LoVo (cell line): Measurements from ENCODE around the gene DOK6.
"Not testable (repeated sequence)": the region's sequence is repeated elsewhere in the genome, so short reads cannot be mapped to it uniquely, and the experiment has no call there.

Experiments used
- DNase-seq: peaks from one replicate; pipeline ENCODE4 v3.0.0-alpha.2; 2016; ENCODE audit warnings: low spot score

The DOK6 gene

GRCh38 chr18:69626643-69627242, 226.1 kb downstream of the DOK6 start:
- DNase-seq = no peak

- DNase-seq = no peak
Measured at GRCh38 chr18:69628774-69629359, 228.2 kb downstream of the DOK6 start.

- DNase-seq = no peak
Measured at GRCh38 chr18:69631281-69631680, 230.6 kb downstream of the DOK6 start.

GRCh38 chr18:69635482-69635881, 234.8 kb downstream of the DOK6 start:
- DNase-seq = no peak

GRCh38 chr18:69636529-69637301, 236.0 kb downstream of the DOK6 start:
- DNase-seq = no peak

GRCh38 chr18:69638056-69638455, 237.4 kb downstream of the DOK6 start:
- no peak for DNase-seq

- DNase-seq = no peak
Measured at GRCh38 chr18:69647702-69648101, 247.0 kb downstream of the DOK6 start.

GRCh38 chr18:69648486-69648885, 247.8 kb downstream of the DOK6 start:
- no peak for DNase-seq

GRCh38 chr18:69649684-69650083, 249.0 kb downstream of the DOK6 start:
- no peak for DNase-seq

- no peak for DNase-seq
Measured at GRCh38 chr18:69651243-69651642, 250.6 kb downstream of the DOK6 start.

- no peak for DNase-seq
Measured at GRCh38 chr18:69655816-69656215, 255.1 kb downstream of the DOK6 start.

GRCh38 chr18:69658103-69658502, 257.4 kb downstream of the DOK6 start:
- DNase-seq = no peak

GRCh38 chr18:69658685-69659084, 258.0 kb downstream of the DOK6 start:
- DNase-seq = no peak

- no peak for DNase-seq
Measured at GRCh38 chr18:69659142-69659651, 258.5 kb downstream of the DOK6 start.

GRCh38 chr18:69662090-69662489, 261.4 kb downstream of the DOK6 start:
- DNase-seq = not testable (repeated sequence)

- DNase-seq = no peak
Measured at GRCh38 chr18:69664399-69664798, 263.7 kb downstream of the DOK6 start.

GRCh38 chr18:69674292-69674877, 273.7 kb downstream of the DOK6 start:
- DNase-seq = no peak

GRCh38 chr18:69674966-69675365, 274.3 kb downstream of the DOK6 start:
- no peak for DNase-seq

GRCh38 chr18:69677595-69677994, 276.9 kb downstream of the DOK6 start:
- no peak for DNase-seq

- no peak for DNase-seq
Measured at GRCh38 chr18:69680123-69680522, 279.4 kb downstream of the DOK6 start.

GRCh38 chr18:69683176-69683575, 282.5 kb downstream of the DOK6 start:
- DNase-seq = no peak

- DNase-seq = no peak
Measured at GRCh38 chr18:69684789-69685188, 284.1 kb downstream of the DOK6 start.

- DNase-seq = no peak
Measured at GRCh38 chr18:69686861-69687260, 286.2 kb downstream of the DOK6 start.
